MM.1S (cell line): Measurements from ENCODE around the gene CRTAC1.

Source experiments
- EZH2 ChIP-seq: fragments of 300-600 bp; sonication (generic); optimal IDR thresholded peaks from 2 replicates; pipeline ENCODE3; 2017; ENCODE audit warnings: low read depth, mild to moderate bottlenecking, antibody characterized with exemption, low read length, mixed read lengths
- EZH2phosphoT487 ChIP-seq: fragments of 300-600 bp; sonication (generic); IDR thresholded peaks from 2 replicates; pipeline ENCODE4 v1.6.1; 2018; ENCODE audit warnings: antibody characterized with exemption, low read length
- TF ChIP-seq, protein P1 (sequence below): fragments of 300-600 bp; sonication (generic); IDR thresholded peaks from 2 replicates; pipeline ENCODE4 v1.5.1; 2016; ENCODE audit warnings: antibody characterized with exemption, low read length, mixed read lengths

- TF ChIP-seq, protein P1, sequence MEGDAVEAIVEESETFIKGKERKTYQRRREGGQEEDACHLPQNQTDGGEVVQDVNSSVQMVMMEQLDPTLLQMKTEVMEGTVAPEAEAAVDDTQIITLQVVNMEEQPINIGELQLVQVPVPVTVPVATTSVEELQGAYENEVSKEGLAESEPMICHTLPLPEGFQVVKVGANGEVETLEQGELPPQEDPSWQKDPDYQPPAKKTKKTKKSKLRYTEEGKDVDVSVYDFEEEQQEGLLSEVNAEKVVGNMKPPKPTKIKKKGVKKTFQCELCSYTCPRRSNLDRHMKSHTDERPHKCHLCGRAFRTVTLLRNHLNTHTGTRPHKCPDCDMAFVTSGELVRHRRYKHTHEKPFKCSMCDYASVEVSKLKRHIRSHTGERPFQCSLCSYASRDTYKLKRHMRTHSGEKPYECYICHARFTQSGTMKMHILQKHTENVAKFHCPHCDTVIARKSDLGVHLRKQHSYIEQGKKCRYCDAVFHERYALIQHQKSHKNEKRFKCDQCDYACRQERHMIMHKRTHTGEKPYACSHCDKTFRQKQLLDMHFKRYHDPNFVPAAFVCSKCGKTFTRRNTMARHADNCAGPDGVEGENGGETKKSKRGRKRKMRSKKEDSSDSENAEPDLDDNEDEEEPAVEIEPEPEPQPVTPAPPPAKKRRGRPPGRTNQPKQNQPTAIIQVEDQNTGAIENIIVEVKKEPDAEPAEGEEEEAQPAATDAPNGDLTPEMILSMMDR = no peak
- TF ChIP-seq EZH2 (no peak), EZH2phosphoT487 (no peak)
Observed at GRCh38 chr10:97865488-97865887, 164.9 kb downstream of the CRTAC1 start.
